HL-60 (cell line): ENCODE measurements around the gene RBFOX2.
A peak's percentile ranks its signal among the peaks of the same experiment; 100 is the strongest.
"Not testable (repeated sequence)": the region's sequence is repeated elsewhere in the genome, so short reads cannot be mapped to it uniquely, and the experiment has no call there.

Experiments used
- DNase-seq, 2 experiments: peaks; one replicate each; pipeline ENCODE4 v3.0.0-alpha.2; 2010 to 2020; ENCODE audit warnings: low read depth in 1 of 2, low spot score in 1 of 2
- H3K27ac ChIP-seq: fragments of 250-450 bp; sonication (Bioruptor Pico); replicated peaks from 2 replicates; pipeline ENCODE4 v1.5.1; 2020; ENCODE audit warnings: mild to moderate bottlenecking, moderate library complexity
- H3K27me3 ChIP-seq: fragments of 250-450 bp; sonication (Bioruptor Pico); 2 replicates; pipeline ENCODE4 v1.5.1; 2021; ENCODE audit warnings: mild to moderate bottlenecking, moderate library complexity; ENCODE audit not compliant: insufficient read depth, poor library complexity, severe bottlenecking
- H3K4me3 ChIP-seq: replicated peaks from 2 replicates; pipeline ENCODE4 v1.5.1; 2011; ENCODE audit warnings: mild to moderate bottlenecking, control low read depth, low read length; ENCODE audit not compliant: insufficient read depth
- CTCF ChIP-seq: IDR thresholded peaks from one replicate; pipeline ENCODE4 v1.5.1; 2011; ENCODE audit warnings: low read length, control low read depth, inconsistent platforms; ENCODE audit not compliant: insufficient read depth
- GABPA ChIP-seq: IDR thresholded peaks from 2 replicates; pipeline ENCODE4 v1.6.1; 2012; ENCODE audit warnings: low read depth
- POLR2AphosphoS5 ChIP-seq: IDR thresholded peaks from 2 replicates; pipeline ENCODE4 v1.6.1; 2012; ENCODE audit warnings: low read depth
- REST ChIP-seq: IDR thresholded peaks from 2 replicates; pipeline ENCODE4 v1.6.1; 2012; ENCODE audit warnings: low read depth; ENCODE audit not compliant: insufficient replicate concordance
- SPI1 ChIP-seq: IDR thresholded peaks from 2 replicates; pipeline ENCODE4 v1.6.1; 2012; ENCODE audit warnings: low read depth, mild to moderate bottlenecking, borderline replicate concordance

RBFOX2 gene

GRCh38 chr22:36022697-36023096 is 5.9 kb downstream of the RBFOX2 start:
- DNase-seq: no peak
- Histone ChIP-seq H3K27ac (no peak overlapping the region), H3K27me3 (peaks cover 22% of the 10 kb centered on the region), H3K4me3 (no peak overlapping the region)
- no peak for TF ChIP-seq SPI1
- no peak for TF ChIP-seq GABPA
- TF ChIP-seq POLR2AphosphoS5: no peak
- no peak for TF ChIP-seq REST
- no peak for TF ChIP-seq CTCF

- Histone ChIP-seq H3K27ac (no peak overlapping the region), H3K27me3 (peaks cover 17% of the 10 kb centered on the region), H3K4me3 (no peak overlapping the region)
- DNase-seq: no peak
- TF ChIP-seq POLR2AphosphoS5: no peak
Measured at GRCh38 chr22:36022162-36022561, 6.5 kb downstream of the RBFOX2 start.

- DNase-seq: no peak
- no peak overlapping the region for H3K4me3 ChIP-seq
- peaks cover 13% of the 10 kb centered on the region for H3K27me3 ChIP-seq
- no peak for TF ChIP-seq POLR2AphosphoS5
- TF ChIP-seq SPI1: no peak
- no peak for TF ChIP-seq GABPA
- TF ChIP-seq REST: no peak
- no peak for TF ChIP-seq CTCF
- no peak overlapping the region for H3K27ac ChIP-seq
Measured at GRCh38 chr22:36021606-36022153, 6.9 kb downstream of the RBFOX2 start.

- not testable (repeated sequence) for DNase-seq, H3K27ac ChIP-seq, H3K4me3 ChIP-seq
- peaks cover 11% of the 10 kb centered on the region for H3K27me3 ChIP-seq
Measured at GRCh38 chr22:36020865-36021264, 7.8 kb downstream of the RBFOX2 start.

- DNase-seq: no peak
- Histone ChIP-seq H3K27ac (no peak overlapping the region), H3K4me3 (no peak overlapping the region)
Measured at GRCh38 chr22:36017651-36018091, 11.0 kb downstream of the RBFOX2 start.

More at GRCh38 chr22:36017651-36018091, 11.0 kb downstream of the RBFOX2 start:
- H3K27me3 ChIP-seq: peaks cover 12% of the 10 kb centered on the region
- no peak for TF ChIP-seq GABPA
- TF ChIP-seq CTCF: no peak
- peak; percentile 48; the same call in 1 of the 2 replicates for TF ChIP-seq SPI1
- TF ChIP-seq POLR2AphosphoS5: no peak
